ENCODE results near the gene LRRIQ1.

The LRRIQ1 gene

GRCh38 chr12:85036234-85036707 is at the start of gene LRRIQ1, which contains the start of gene TSPAN19:
LRRIQ1 (plus strand) TSS chr12:85036351; CDS start chr12:85038177, 1,826 bp downstream.
TSPAN19 (minus strand) TSS chr12:85036277; CDS start chr12:85029946, 6,331 bp downstream.
- no peak for TF ChIP-seq CTCF (conservative IDR thresholded peaks at IDR 0.05; ENCODE audit: low read depth, low read length)
- H3K4me3 ChIP-seq (ENCODE audit: low read depth, low read length), result peak within 1 kb of the TSS; percentile 78
- peak; percentile 94 for DNase-seq (ENCODE audit: low read depth)

- TF ChIP-seq CTCF (conservative IDR thresholded peaks at IDR 0.05; ENCODE audit: low read depth, low read length), result no peak
- DNase-seq (ENCODE audit: low read depth), result no peak
- H3K4me3 ChIP-seq (ENCODE audit: low read depth, low read length), result no peak overlapping the region
These were observed 49.6 kb upstream of the LRRIQ1 start for GRCh38 chr12:84986586-84986985.

GRCh38 chr12:84994426-84994825 is 41.7 kb upstream of the LRRIQ1 start:
- TF ChIP-seq CTCF (conservative IDR thresholded peaks at IDR 0.05; ENCODE audit: low read depth, low read length), result no peak
- peak; percentile 51 for DNase-seq (ENCODE audit: low read depth)
- no peak overlapping the region for H3K4me3 ChIP-seq (ENCODE audit: low read depth, low read length)

- no peak overlapping the region for H3K4me3 ChIP-seq (ENCODE audit: low read depth, low read length)
- DNase-seq (ENCODE audit: low read depth), result peak; percentile 37
- no peak for TF ChIP-seq CTCF (conservative IDR thresholded peaks at IDR 0.05; ENCODE audit: low read depth, low read length)
These were observed 40.5 kb upstream of the LRRIQ1 start for GRCh38 chr12:84995641-84996040.

- no peak for DNase-seq (ENCODE audit: low read depth)
- no peak overlapping the region for H3K4me3 ChIP-seq (ENCODE audit: low read depth, low read length)
- TF ChIP-seq CTCF (conservative IDR thresholded peaks at IDR 0.05; ENCODE audit: low read depth, low read length), result no peak
These were observed 39.4 kb upstream of the LRRIQ1 start for GRCh38 chr12:84996759-84997158.

GRCh38 chr12:84998341-84998740 is 37.8 kb upstream of the LRRIQ1 start:
- no peak for DNase-seq (ENCODE audit: low read depth)
- no peak overlapping the region for H3K4me3 ChIP-seq (ENCODE audit: low read depth, low read length)
- no peak for TF ChIP-seq CTCF (conservative IDR thresholded peaks at IDR 0.05; ENCODE audit: low read depth, low read length)

GRCh38 chr12:85000729-85001128 is 35.4 kb upstream of the LRRIQ1 start:
- no peak for TF ChIP-seq CTCF (conservative IDR thresholded peaks at IDR 0.05; ENCODE audit: low read depth, low read length)
- H3K4me3 ChIP-seq (ENCODE audit: low read depth, low read length), result no peak overlapping the region
- no peak for DNase-seq (ENCODE audit: low read depth)

Data from choroid plexus epithelial cell (primary cell).